Activated T-helper 9 cell treated with anti-CD3 and anti-CD28 coated beads, Interleukin-2, amount 50 U/mL, for 16 hours (primary cell): ENCODE results near the gene OTOG.
A peak's percentile ranks its signal among the peaks of the same experiment; 100 is the strongest.

Experiments used
- DNase-seq: peaks from one replicate; pipeline ENCODE4 v3.0.0-alpha.2; 2020; ENCODE audit warnings: low read depth

Gene OTOG

DNA sequence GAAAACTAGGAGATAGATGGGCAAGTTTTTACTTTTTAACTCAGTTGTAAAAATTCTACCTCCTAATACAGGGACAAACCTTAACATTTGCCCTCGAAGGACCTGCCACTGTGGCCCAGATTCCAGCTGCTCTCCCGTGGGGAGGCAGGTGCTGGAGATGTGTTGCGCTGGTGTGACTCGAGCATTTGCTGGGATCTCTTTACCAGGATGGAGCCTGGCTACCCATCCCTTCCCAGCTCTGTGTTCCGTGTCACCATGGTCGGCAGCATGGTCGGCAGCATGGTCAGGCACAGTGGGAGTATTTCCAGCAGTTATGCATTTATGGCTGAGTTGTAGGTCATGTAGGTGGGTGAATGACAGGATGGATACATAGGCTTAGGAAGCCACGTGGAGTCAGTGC lies 41.1 kb downstream of the OTOG start:
- DNase-seq = no peak

DNA sequence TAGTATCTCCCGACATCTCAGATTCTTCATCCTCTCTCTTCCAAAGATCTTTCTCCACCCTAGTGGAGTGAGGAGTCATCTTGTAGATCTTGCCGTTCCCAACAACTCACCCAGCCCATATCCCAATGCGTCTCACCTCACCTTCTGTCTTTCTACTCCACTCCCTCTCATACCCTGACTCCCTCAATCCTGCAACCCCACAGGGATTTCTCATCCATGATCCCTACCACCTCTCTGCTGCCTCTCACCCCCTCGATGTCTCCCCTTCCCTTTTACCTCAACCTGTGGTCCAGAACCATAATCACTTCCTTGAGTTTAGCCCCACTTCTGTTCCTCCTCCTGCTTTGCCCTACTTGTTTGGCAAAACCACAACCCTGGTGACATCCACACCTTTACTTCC lies 41.7 kb downstream of the OTOG start:
- DNase-seq = no peak

GRCh38 chr11:17590463-17590862 lies 43.4 kb downstream of the OTOG start:
- DNase-seq = no peak

- DNase-seq = no peak
Observed at GRCh38 chr11:17591293-17591692, 44.2 kb downstream of the OTOG start.

DNA sequence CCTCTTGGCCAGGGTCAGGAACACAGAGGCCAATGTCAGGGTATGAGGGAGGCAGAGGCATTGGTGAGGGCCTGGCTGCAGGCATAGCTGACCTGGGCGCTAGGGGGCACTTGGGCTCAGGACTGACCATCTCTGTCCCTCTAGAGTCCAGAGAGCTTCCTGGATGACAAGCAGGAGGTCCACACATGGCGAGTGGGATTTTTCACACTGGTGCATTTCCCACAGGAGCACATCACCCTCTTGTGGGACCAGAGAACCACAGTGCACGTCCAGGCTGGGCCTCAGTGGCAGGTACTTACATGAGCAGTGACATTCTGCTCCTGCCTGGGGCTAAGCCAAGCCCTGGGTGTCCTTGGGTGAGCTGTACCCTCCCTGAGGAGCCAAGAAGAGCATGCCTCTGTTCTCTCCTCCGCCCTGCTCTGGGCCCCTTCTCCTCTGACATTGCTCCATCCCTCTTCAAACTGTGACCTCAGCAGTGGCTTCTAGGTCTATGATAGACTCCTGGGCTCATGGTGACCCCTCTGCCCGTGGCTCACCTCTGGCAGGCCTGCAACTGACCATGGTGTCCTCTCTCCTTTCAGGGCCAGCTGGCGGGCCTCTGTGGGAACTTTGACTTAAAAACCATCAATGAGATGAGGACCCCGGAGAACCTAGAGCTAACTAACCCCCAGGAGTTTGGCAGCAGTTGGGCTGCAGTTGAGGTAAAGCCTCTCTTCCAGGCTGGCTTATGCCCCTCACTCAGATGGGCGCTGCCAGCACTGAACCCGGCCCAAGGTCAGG lies 46.6 kb downstream of the OTOG start:
- DNase-seq = no peak

DNA sequence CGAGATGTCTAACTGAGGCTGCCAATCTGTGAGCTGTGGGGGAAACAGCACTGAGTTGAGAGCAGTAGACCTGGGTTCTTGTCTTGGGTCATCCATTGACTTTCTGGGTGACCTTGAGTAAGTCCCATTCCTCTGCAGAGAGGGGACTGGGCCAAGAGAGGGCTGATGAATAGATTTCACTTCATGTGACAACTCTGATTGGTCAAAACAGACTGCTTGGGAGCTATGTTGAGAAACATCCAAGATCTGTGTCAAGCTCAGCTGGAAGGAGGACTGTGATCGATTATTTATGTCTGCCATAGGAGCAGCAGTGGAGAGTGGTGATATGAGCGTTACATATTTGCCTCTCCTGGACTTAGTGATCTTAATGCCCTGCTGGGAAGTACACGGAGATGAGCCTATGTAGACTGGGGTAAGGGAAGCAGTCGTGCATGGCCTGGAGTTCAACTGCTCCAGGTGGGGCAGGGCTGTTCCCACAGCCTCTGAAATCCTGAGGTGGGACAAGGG lies 47.7 kb downstream of the OTOG start:
- no peak for DNase-seq

GRCh38 chr11:17595526-17596309 lies 48.7 kb downstream of the OTOG start:
- no peak for DNase-seq

DNA sequence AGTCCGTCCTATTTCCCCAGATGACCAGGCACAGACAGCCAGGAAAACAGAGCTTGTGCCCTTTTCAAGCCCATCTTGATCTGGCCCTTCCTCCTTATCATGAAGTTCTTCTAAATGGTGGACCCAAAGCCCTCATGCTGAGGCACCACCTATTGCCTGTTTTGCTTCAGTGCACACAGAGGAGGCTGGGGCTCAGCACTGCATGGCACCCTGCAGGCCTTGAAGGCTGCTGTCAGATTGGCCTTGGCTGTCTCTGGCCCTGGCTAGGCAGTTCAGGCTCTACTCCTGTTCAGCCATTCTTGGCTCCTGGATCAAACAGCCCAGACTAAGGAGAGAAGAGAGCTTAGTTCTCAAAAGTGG lies 49.2 kb downstream of the OTOG start:
- no peak for DNase-seq

DNA sequence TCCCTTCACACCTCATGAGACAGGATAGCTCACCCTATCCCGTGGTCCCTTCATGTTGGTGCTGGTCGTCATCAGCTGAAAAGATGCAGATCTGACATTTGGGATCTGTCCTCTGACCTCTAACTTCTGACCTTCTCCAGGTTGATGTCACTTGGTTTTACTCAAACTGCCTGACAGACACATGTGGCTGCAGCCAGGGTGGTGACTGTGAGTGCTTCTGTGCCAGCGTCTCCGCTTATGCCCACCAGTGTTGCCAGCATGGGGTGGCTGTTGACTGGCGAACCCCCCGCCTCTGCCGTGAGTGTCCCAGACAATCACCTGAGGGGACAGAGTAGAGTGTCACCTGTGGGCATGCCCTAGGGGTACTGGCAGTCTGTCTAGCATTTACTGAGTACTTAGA lies 49.7 kb downstream of the OTOG start:
- DNase-seq = no peak

DNA sequence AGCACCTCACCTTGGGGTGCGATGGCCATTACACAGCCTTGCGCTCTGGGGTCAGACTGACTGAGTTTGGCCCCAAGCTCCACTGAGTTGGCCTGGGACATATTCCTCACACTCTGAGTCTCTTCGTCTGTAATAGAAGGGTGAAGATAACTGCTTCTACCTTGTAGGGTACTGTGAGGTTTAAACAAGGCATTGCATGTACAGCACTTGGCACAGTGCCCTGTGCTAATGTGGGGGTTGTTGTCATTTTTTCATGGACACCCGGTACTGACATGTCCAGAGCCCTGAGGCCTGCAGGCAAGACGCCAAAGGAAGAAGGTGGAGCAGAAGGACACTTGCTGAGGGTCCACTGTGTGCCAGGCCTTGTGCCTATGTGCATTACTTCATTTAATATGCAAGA lies 50.7 kb downstream of the OTOG start:
- DNase-seq = no peak

DNA sequence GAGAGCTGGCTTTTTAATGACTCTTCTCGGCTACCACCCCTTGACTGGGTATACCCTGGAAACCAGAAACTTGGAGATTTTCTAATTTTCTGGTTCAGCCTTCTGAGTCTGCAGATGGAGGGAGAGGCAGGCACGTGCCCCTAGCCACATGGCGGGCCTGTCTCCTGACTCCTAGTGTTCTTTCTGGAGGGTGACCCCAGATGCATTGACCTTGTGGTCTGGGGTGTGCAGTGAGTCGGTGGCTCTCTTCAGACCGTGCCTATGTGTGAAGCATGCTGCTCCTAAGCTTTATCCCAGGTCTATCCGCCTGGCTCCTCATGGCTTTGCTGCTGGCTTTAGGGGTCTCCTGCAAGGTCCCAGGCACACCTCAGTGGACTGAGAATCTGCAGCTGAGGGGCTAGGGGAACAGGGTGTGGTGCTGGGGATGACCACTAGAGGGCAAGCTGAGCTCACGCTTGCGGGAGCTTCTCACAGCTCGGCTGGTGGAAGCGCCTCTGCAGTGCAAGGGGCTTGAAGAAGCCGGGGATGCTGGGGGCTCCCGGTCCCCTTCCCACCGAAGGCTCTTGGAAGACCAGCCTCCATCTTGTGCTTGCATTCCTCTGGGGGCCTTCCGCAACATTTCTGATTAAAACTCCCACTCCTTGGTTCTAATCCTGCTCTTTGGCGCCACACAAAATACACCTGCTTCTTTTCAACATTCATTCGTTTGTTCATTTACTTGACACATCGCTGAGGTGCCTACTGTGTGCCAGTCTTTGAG lies 51.8 kb downstream of the OTOG start:
- DNase-seq = peak; percentile 47

GRCh38 chr11:17599460-17599925 lies 52.4 kb downstream of the OTOG start:
- no peak for DNase-seq

- no peak for DNase-seq
Observed at GRCh38 chr11:17600316-17601255, 53.5 kb downstream of the OTOG start.

- no peak for DNase-seq
Observed at GRCh38 chr11:17601256-17601671, 54.2 kb downstream of the OTOG start.

DNA sequence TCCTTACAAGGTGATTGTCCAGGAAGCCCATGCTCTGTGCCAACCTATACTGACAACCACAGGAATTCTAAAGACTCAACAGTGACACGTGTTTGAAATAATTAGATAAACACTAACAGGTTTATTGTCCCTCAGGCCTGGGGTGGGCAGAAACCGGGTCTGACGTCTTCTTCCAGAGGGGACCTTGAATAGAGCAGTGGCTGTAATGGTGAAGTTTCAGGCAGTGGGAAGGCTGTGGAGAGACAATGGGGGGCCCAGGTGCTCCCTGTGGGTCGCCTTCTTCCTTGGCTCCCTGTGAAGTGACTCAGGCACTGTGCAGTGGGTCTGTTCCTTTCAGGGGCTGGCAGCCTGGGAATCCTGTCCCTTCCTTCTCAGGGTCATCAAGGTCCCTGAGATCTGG lies 54.6 kb downstream of the OTOG start:
- DNase-seq = no peak

- no peak for DNase-seq
Observed at GRCh38 chr11:17602105-17603001, 55.3 kb downstream of the OTOG start.

- no peak for DNase-seq
Observed at GRCh38 chr11:17603056-17603825, 56.2 kb downstream of the OTOG start.

GRCh38 chr11:17604201-17604914 lies 57.3 kb downstream of the OTOG start:
- DNase-seq = no peak

- no peak for DNase-seq
Observed at GRCh38 chr11:17604915-17605233, 57.8 kb downstream of the OTOG start.
